ENCODE results near the gene XPNPEP2. TPM values are rescaled to one million over a fixed set of nuclear protein-coding genes. Genes with fewer than 3 reads are reported as not detected.

Gene XPNPEP2
- total RNA-seq, 1 donor from 2014 or later, result 0.27 TPM

DNA sequence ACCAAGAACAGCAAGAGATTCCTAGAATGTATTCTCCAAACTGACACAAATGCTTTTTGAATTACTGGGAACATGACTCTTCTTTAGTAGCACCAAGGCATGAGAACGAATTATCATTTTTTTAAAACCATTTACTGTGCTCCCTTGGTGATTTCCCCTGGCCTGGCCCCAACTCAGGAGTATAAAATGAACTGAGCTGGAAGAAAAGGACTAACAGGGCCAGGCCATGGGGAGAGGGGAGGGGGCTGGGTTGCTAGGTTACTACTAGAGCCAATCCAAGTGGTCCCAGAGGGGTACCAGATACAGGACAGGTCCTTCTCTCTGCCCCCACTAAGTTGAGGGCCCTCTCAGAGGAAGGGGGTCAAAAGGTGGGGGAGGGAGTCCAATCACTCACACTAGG lies 64.1 kb downstream of the XPNPEP2 start:
- H3K27ac Mint-ChIP-seq (ENCODE audit: unreplicated experiment), result no peak overlapping the region
- no peaks in the 10 kb centered on the region for H3K4me1 Mint-ChIP-seq (ENCODE audit: unreplicated experiment)

GRCh38 chrX:129804806-129805205 lies 66.0 kb downstream of the XPNPEP2 start:
- no peak for DNase-seq (ENCODE audit: extremely low spot score, unreplicated experiment)
- no peak overlapping the region for H3K27ac Mint-ChIP-seq (ENCODE audit: unreplicated experiment)
- peaks cover 14% of the 10 kb centered on the region for H3K36me3 Mint-ChIP-seq (ENCODE audit: unreplicated experiment)
- peaks cover 5% of the 10 kb centered on the region for H3K9me3 Mint-ChIP-seq (ENCODE audit: unreplicated experiment)
- no peak for TF ChIP-seq CTCF (IDR thresholded peaks at IDR 0.05)
- no peaks in the 10 kb centered on the region for H3K27me3 Mint-ChIP-seq (ENCODE audit: unreplicated experiment)
- no peaks in the 10 kb centered on the region for H3K4me1 Mint-ChIP-seq (ENCODE audit: unreplicated experiment)
- no peak overlapping the region for H3K4me3 Mint-ChIP-seq (ENCODE audit: unreplicated experiment)

More for the DNA sequence above, 64.1 kb downstream of the XPNPEP2 start:
- Mint-ChIP-seq H3K9me3 (ENCODE audit: unreplicated experiment) (no peaks in the 10 kb centered on the region), H3K4me3 (ENCODE audit: unreplicated experiment) (no peak overlapping the region), H3K36me3 (ENCODE audit: unreplicated experiment) (peaks cover 5% of the 10 kb centered on the region), H3K27me3 (ENCODE audit: unreplicated experiment) (no peaks in the 10 kb centered on the region)
- DNase-seq (ENCODE audit: extremely low spot score, unreplicated experiment), result no peak
- no peak for TF ChIP-seq CTCF (IDR thresholded peaks at IDR 0.05)

DNA sequence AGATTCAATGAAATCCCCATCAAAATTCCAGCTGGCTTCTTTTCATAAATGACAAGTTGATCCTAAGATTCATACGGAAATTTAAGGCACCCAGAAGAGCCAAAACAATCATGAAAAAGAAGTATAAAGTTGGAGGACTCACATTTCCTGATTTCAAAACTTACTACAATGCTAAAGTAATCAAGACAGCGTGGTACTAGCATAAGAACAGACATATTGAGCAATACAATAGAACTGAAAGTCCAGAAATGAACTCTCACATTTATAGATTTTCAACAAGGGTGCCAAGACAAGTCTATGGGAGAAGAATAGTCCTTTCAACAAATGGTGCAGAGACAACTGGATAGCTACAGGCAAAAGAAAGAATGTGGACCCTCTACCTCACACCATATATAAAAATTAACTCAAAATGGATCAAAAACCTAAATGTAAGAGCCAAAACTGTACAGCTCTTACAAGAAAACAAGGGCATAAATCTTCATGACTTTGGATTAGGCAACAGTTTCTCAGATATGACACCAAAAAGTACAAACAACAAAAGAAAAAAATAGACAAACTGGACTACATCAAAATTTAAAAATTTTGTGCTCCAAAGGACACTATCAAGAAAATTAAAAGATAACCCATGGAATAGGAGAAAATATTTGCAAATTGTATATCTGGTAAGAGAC lies 69.5 kb downstream of the XPNPEP2 start:
- no peak overlapping the region for H3K27ac Mint-ChIP-seq (ENCODE audit: unreplicated experiment)
- DNase-seq (ENCODE audit: extremely low spot score, unreplicated experiment), result no peak
- H3K9me3 Mint-ChIP-seq (ENCODE audit: unreplicated experiment), result peaks cover 5% of the 10 kb centered on the region
- no peaks in the 10 kb centered on the region for H3K4me1 Mint-ChIP-seq (ENCODE audit: unreplicated experiment)
- no peak for TF ChIP-seq CTCF (IDR thresholded peaks at IDR 0.05)
- no peaks in the 10 kb centered on the region for H3K27me3 Mint-ChIP-seq (ENCODE audit: unreplicated experiment)
- no peak overlapping the region for H3K4me3 Mint-ChIP-seq (ENCODE audit: unreplicated experiment)
- H3K36me3 Mint-ChIP-seq (ENCODE audit: unreplicated experiment), result peaks cover 13% of the 10 kb centered on the region

GRCh38 chrX:129808829-129809796 lies 70.3 kb downstream of the XPNPEP2 start:
- DNase-seq (ENCODE audit: extremely low spot score, unreplicated experiment), result no peak
- peaks cover 17% of the 10 kb centered on the region for H3K36me3 Mint-ChIP-seq (ENCODE audit: unreplicated experiment)
- TF ChIP-seq CTCF (IDR thresholded peaks at IDR 0.05), result no peak

More at GRCh38 chrX:129808829-129809796, 70.3 kb downstream of the XPNPEP2 start:
- no peak overlapping the region for H3K4me3 Mint-ChIP-seq (ENCODE audit: unreplicated experiment)
- no peak overlapping the region for H3K27ac Mint-ChIP-seq (ENCODE audit: unreplicated experiment)
- no peaks in the 10 kb centered on the region for H3K4me1 Mint-ChIP-seq (ENCODE audit: unreplicated experiment)
- H3K9me3 Mint-ChIP-seq (ENCODE audit: unreplicated experiment), result peaks cover 5% of the 10 kb centered on the region
- no peaks in the 10 kb centered on the region for H3K27me3 Mint-ChIP-seq (ENCODE audit: unreplicated experiment)

Data from osteocyte (in vitro differentiated cells).